Right renal cortex interstitium (tissue), 3 donors: ENCODE data around the gene ACY1. TPM values are rescaled to one million over a fixed set of nuclear protein-coding genes. Genes with fewer than 3 reads are reported as not detected.
"Not testable (repeated sequence)": the region's sequence is repeated elsewhere in the genome, so short reads cannot be mapped to it uniquely, and the experiment has no call there.

Source experiments
- DNase-seq, 3 donors: peaks; one replicate each; pipeline ENCODE4 v3.0.0-alpha.2; 2013; ENCODE audit warnings: low read depth in 3 of 3, low spot score in 2 of 3
- polyA plus RNA-seq, 3 donors: library from polyadenylated mRNA; unstranded; fragments of 120-200 nt; gene quantifications; one replicate each; pipeline ENCODE4 v1.2.1, GENCODE V29; 2013; ENCODE audit not compliant: insufficient read length in 3 of 3

The ACY1 gene
- polyA plus RNA-seq, 3 donors: 87.7 to 123 (median 108) TPM

GRCh38 chr3:51980253-51980652, 3.1 kb upstream of the ACY1 start:
- DNase-seq: no peak

- DNase-seq: no peak
Measured at GRCh38 chr3:51982352-51982837, 940 bp upstream of the ACY1 start.

GRCh38 chr3:51983578-51984268, 388 bp downstream of the ACY1 start:
- DNase-seq: no peak

GRCh38 chr3:51984269-51984647, 923 bp downstream of the ACY1 start:
- DNase-seq: no peak

GRCh38 chr3:51985063-51985462, 1.7 kb downstream of the ACY1 start:
- DNase-seq: no peak

- DNase-seq: no peak
Measured at GRCh38 chr3:51986010-51986947, 2.9 kb downstream of the ACY1 start.

GRCh38 chr3:51987568-51987967, 4.2 kb downstream of the ACY1 start:
- DNase-seq: no peak

- no peak for DNase-seq
Measured at GRCh38 chr3:51988286-51989146, 5.2 kb downstream of the ACY1 start.

- not testable (repeated sequence) for DNase-seq
Measured at GRCh38 chr3:51990501-51990971, 7.2 kb downstream of the ACY1 start.

- DNase-seq: no peak
Measured at GRCh38 chr3:51992017-51992682, 8.8 kb downstream of the ACY1 start.

- DNase-seq: not testable (repeated sequence)
Measured at GRCh38 chr3:51993657-51994056, 10.3 kb downstream of the ACY1 start.

GRCh38 chr3:51994530-51994929, 11.2 kb downstream of the ACY1 start:
- no peak for DNase-seq

- peak; percentile 88 to 92 (median 92) for DNase-seq
Measured at GRCh38 chr3:51995346-51996163, 12.2 kb downstream of the ACY1 start, which contains the start of gene RPL29. TSS of gene RPL29 (minus strand) at chr3:51995895. CDS start at chr3:51995461, 434 bp downstream.

- no peak for DNase-seq
Measured at GRCh38 chr3:51997172-51997571, 13.8 kb downstream of the ACY1 start.

- no peak for DNase-seq
Measured at GRCh38 chr3:51997935-51998596, 14.7 kb downstream of the ACY1 start.

- DNase-seq: no peak
Measured at GRCh38 chr3:51998774-51999173, 15.4 kb downstream of the ACY1 start.

GRCh38 chr3:51999846-52000245, 16.5 kb downstream of the ACY1 start:
- DNase-seq: no peak

GRCh38 chr3:52001443-52001974, 18.2 kb downstream of the ACY1 start:
- peak in 2 of 3 donors; percentile 65 to 74 for DNase-seq
